Prostate gland (tissue), 2 donors: ENCODE data around the gene PRDM16.

Source experiments
- POLR2A ChIP-seq: fragments of 450-650 bp; IDR thresholded peaks from one replicate; pipeline ENCODE4 v1.6.1; 2016; ENCODE audit warnings: antibody characterized with exemption, mild to moderate bottlenecking
- POLR2AphosphoS5 ChIP-seq: sonication (generic); formaldehyde crosslinking; IDR thresholded peaks from one replicate; pipeline ENCODE4 v1.6.1; 2017; ENCODE audit warnings: antibody characterized with exemption
- TF ChIP-seq, protein P1 (sequence below), 4 experiments: fragments of 200-600 bp in 2 of 4; fragments of 450-650 bp in 2 of 4; sonication (generic) in 2 of 4; IDR thresholded peaks; 1 replicate in 3 of 4; 2 replicates in 1 of 4; pipeline ENCODE4 v1.5.1; 2016 to 2019; ENCODE audit warnings: antibody characterized with exemption in 4 of 4, mild to moderate bottlenecking in 2 of 4, moderate library complexity in 2 of 4

DNA sequence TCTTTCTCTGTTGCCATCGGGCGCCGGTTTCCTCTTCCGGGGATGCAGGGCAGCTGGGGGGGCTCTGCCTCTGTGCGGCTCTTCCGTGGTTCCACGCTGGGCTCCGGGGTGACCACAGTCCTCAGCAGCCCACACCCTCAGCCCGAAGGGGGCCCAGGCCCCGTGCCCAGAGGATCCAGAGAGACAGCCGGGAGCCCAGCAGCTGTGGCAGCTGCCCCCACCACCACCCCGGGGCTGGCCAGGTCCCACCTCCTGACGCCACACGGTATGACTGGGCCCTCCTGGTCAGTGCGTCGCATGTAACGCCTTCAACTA lies 172.2 kb downstream of the PRDM16 start:
- TF ChIP-seq, protein P1, sequence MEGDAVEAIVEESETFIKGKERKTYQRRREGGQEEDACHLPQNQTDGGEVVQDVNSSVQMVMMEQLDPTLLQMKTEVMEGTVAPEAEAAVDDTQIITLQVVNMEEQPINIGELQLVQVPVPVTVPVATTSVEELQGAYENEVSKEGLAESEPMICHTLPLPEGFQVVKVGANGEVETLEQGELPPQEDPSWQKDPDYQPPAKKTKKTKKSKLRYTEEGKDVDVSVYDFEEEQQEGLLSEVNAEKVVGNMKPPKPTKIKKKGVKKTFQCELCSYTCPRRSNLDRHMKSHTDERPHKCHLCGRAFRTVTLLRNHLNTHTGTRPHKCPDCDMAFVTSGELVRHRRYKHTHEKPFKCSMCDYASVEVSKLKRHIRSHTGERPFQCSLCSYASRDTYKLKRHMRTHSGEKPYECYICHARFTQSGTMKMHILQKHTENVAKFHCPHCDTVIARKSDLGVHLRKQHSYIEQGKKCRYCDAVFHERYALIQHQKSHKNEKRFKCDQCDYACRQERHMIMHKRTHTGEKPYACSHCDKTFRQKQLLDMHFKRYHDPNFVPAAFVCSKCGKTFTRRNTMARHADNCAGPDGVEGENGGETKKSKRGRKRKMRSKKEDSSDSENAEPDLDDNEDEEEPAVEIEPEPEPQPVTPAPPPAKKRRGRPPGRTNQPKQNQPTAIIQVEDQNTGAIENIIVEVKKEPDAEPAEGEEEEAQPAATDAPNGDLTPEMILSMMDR (IDR thresholded peaks at IDR 0.05), result no peak
- TF ChIP-seq POLR2A (no peak), POLR2AphosphoS5 (no peak)
